ENCODE data around the gene EVX2.

GRCh38 chr2:176102309-176102866, 18.6 kb upstream of the EVX2 start:
- no peak for TF ChIP-seq CTCF (IDR thresholded peaks at IDR 0.05; ENCODE audit: borderline replicate concordance, extremely low read depth, low read length, poor library complexity, severe bottlenecking)
- no peak for TF ChIP-seq EZH2 (IDR thresholded peaks at IDR 0.05; ENCODE audit: borderline replicate concordance, low read depth, low read length, severe bottlenecking)

All from DND-41 (cell line).